Measurements from ENCODE around the gene ASTN2. TPM values are rescaled to one million over a fixed set of nuclear protein-coding genes. Genes with fewer than 3 reads are reported as not detected.

ASTN2 gene
- total RNA-seq, 1 experiment from 2014 or later: 4.8 TPM

- ChIA-PET CTCF (no interaction called here), POLR2A (no interaction called here), RAD21 (ENCODE audit: low non-redundant PET in 1 of 2, low total read pairs in 2 of 2, uncharacterized antibody in 2 of 2, unreplicated experiment in 2 of 2) (no interaction called here)
- no TSS peak for BruUV-seq (replicated peaks)
- ATAC-seq (no peak), DNase-seq (ENCODE audit: low read depth, low spot score) (no peak)
- no peak overlapping the region for H3K4me2 ChIP-seq (ENCODE audit: low read length)
- H3K79me2 ChIP-seq (ENCODE audit: insufficient read depth, low read length): no peaks in the 10 kb centered on the region
- no peak overlapping the region for H3K27ac ChIP-seq (ENCODE audit: low read depth, low read length)
- intact Hi-C loops (cut with micrococcal nuclease): no loop called here
- TF ChIP-seq SIN3A (IDR thresholded peaks at IDR 0.05; ENCODE audit: low read depth) (no peak), ELF1 (IDR thresholded peaks at IDR 0.05; ENCODE audit: borderline replicate concordance, low read depth) (no peak), SRF (IDR thresholded peaks at IDR 0.05; ENCODE audit: low read depth) (no peak), EZH2 (IDR thresholded peaks at IDR 0.05) (no peak), RAD21 (IDR thresholded peaks at IDR 0.05; ENCODE audit: low read depth) (no peak), CEBPB (IDR thresholded peaks at IDR 0.05; ENCODE audit: low read depth) (no peak), CBX3 (IDR thresholded peaks at IDR 0.05; ENCODE audit: low read depth) (no peak), ZBTB33 (IDR thresholded peaks at IDR 0.05; ENCODE audit: extremely low read depth, insufficient replicate concordance, low read length) (no peak), MAX (IDR thresholded peaks at IDR 0.05) (no peak), TCF7L2 (IDR thresholded peaks at IDR 0.05; ENCODE audit: borderline replicate concordance, extremely low read depth, insufficient read depth, insufficient read length) (no peak), YY1 (IDR thresholded peaks at IDR 0.05; ENCODE audit: extremely low read depth, insufficient replicate concordance, low read depth, low read length) (no peak)
- H3K36me3 ChIP-seq (ENCODE audit: control insufficient read depth in 1 of 2, insufficient read depth in 2 of 2, low read length in 2 of 2): no peaks in the 10 kb centered on the region
- H3K4me3 ChIP-seq (replicated peaks in 1 of 2; ENCODE audit: low read depth in 1 of 2, low read length in 2 of 2): no peak overlapping the region
- H3K9ac ChIP-seq (ENCODE audit: low read length): no peak overlapping the region
- no peaks in the 10 kb centered on the region for H4K20me1 ChIP-seq (ENCODE audit: insufficient read depth)
- H3K9me2 ChIP-seq (ENCODE audit: insufficient read depth): no peaks in the 10 kb centered on the region
- peaks cover 31% of the 10 kb centered on the region; the same call in 1 of the 2 replicates for H3K27me3 ChIP-seq (ENCODE audit: insufficient read depth, low read length)
- H3K9me3 ChIP-seq (ENCODE audit: control insufficient read depth in 1 of 2, insufficient read depth in 1 of 2, low read depth in 1 of 2, low read length in 2 of 2): no peaks in the 10 kb centered on the region
- no peak overlapping the region for H2AFZ ChIP-seq (ENCODE audit: low read depth, low read length, poor library complexity, severe bottlenecking)
- H3K4me1 ChIP-seq (ENCODE audit: control insufficient read depth in 1 of 2, insufficient read depth in 2 of 2, low read length in 2 of 2): no peaks in the 10 kb centered on the region
These were observed 694.7 kb downstream of the ASTN2 start for GRCh38 chr9:116720111-116720510.
